ENCODE data around the gene TREML2. TPM values are rescaled to one million over a fixed set of nuclear protein-coding genes. Genes with fewer than 3 reads are reported as not detected.
A peak's percentile ranks its signal among the peaks of the same experiment; 100 is the strongest.

TREML2 gene
- total RNA-seq, 4 donors from 2014 or later: 0.06 TPM; not detected in 3

DNA sequence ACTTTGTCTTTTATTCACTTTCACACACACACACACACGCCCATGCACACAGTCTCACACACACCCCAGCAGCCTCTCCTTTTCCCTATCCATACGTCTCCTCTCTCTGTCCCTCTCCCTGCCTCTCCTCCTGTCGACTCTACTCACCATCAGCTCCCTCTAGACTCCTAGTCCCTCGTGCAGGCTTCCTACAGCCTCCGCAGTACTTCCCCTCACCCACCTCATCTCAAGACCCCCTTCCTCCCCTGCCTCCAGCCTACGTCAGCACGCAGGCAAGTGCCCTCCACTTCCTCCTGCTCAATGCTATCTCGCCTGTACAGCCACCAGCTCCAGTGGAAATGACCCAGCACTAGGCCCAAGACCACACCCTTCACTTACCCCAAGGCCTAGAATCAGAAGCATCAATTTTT, 820 bp upstream of the TREML2 start:
- intact Hi-C loops (cut with DNase I; ENCODE audit: low total_unique reads): no loop called here
- TF ChIP-seq, protein P1, sequence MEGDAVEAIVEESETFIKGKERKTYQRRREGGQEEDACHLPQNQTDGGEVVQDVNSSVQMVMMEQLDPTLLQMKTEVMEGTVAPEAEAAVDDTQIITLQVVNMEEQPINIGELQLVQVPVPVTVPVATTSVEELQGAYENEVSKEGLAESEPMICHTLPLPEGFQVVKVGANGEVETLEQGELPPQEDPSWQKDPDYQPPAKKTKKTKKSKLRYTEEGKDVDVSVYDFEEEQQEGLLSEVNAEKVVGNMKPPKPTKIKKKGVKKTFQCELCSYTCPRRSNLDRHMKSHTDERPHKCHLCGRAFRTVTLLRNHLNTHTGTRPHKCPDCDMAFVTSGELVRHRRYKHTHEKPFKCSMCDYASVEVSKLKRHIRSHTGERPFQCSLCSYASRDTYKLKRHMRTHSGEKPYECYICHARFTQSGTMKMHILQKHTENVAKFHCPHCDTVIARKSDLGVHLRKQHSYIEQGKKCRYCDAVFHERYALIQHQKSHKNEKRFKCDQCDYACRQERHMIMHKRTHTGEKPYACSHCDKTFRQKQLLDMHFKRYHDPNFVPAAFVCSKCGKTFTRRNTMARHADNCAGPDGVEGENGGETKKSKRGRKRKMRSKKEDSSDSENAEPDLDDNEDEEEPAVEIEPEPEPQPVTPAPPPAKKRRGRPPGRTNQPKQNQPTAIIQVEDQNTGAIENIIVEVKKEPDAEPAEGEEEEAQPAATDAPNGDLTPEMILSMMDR (IDR thresholded peaks at IDR 0.05): no peak
- TF ChIP-seq POLR2A (IDR thresholded peaks at IDR 0.05): no peak
- H3K4me3 ChIP-seq (ENCODE audit: low read depth, poor library complexity, severe bottlenecking): no peak overlapping the region
- no peak for DNase-seq (ENCODE audit: low spot score in 2 of 2)
- 63 to 64% methylated on average over 8 of the region's 8 CpGs for WGBS, 2 donors

DNA sequence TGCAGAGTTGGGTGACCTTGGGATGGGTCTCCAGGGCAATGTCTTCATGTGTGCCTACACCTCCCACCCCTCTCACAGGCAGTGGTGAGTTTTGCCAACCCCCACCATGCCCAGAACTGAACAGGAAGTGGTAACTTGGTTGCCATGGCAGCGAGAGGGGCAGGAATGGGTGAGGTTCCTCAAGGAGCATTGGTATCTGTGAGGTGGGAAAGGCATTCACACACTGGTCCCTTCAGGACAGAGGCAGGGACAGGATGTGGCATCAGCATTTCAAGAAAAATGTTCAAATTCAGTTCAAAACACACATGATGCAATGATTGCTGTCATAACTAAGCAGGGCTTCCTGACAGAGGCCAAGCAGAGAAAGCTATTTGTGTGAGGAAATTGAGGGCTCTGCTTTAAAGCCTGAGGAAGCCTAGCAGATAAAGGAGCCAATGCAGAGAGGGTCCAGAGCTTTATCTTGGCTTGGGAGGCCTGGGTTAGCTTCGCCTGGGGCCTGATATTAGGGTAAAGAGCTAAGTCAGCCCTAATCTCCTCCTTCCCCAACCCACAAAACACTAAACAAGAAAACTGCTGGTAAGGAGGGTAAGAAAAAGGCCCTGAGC, 551 bp downstream of the TREML2 start:
- peak in 1 of 2 donors; percentile 21 for DNase-seq (ENCODE audit: low spot score in 2 of 2)
- TF ChIP-seq, protein P1 (IDR thresholded peaks at IDR 0.05): no peak
- intact Hi-C loops (cut with DNase I; ENCODE audit: low total_unique reads): no loop called here
- 72 to 89% methylated on average over 2 of the region's 2 CpGs for WGBS, 2 donors
- no peak overlapping the region for H3K4me3 ChIP-seq (ENCODE audit: low read depth, poor library complexity, severe bottlenecking)

DNA sequence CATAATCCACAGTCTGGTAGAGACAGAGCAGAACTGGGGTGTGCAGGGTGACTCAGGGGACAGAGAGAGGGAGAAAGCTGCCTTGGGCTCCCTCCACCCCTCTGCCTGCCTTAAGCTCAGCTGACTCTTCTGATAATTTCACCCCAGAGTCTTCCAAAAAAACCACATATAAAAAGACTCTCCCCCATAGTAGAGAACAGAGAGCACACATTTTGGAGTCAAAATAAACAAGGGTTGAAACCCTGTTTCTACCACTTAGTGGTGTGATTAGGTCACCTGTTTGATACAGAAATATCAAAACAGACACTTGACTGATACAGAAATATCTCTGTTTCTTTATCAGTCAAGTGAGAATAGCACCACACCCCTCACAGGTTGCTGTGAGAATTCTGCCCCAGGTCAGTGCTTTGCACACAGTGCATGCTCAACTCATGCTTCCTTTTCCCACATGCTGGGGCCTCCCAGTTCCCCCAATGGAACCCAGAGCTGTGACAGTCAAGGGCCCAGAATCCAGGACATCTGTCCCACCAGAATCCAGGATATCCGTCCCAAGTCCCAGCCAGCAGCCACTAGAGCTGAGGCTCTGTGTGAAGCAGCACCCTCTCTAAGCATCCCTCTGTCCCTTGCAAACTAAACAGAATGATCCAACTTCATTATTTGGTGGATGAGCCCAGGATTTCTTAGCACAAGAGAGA, 1.2 kb downstream of the TREML2 start:
- DNase-seq (ENCODE audit: low spot score in 2 of 2): no peak
- 71% methylated on average over 1 of the region's 1 CpG for WGBS, 2 donors
- TF ChIP-seq, protein P1 (IDR thresholded peaks at IDR 0.05): no peak
- no peak for TF ChIP-seq POLR2A (IDR thresholded peaks at IDR 0.05)
- no peak overlapping the region for H3K4me3 ChIP-seq (ENCODE audit: low read depth, poor library complexity, severe bottlenecking)
- intact Hi-C loops (cut with DNase I; ENCODE audit: low total_unique reads): no loop called here

DNA sequence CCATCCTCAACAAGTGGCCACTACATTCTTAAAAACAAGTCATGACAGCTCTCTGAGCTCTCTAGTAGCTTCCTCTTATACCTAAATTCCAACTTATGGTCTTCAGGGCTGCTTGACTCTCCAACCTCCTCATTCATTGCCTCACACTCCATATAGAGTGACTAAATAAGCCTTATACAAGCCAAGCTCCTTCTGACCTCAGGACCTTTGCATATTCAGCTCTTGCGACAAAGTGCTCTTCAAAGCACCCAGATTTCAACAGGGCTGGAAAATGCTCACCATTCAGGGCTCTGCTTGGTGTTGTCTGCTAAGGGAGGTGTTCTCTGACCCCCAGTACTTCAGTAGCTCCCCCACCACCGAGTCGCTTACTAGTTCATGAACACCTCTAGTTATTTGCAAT, 3.7 kb downstream of the TREML2 start:
- no peak overlapping the region for H3K4me3 ChIP-seq (ENCODE audit: low read depth, poor library complexity, severe bottlenecking)
- no peak for TF ChIP-seq POLR2A (IDR thresholded peaks at IDR 0.05)
- TF ChIP-seq, protein P1 (IDR thresholded peaks at IDR 0.05): no peak
- WGBS, 2 donors: 93 to 95% methylated on average over 3 of the region's 3 CpGs
- intact Hi-C loops (cut with DNase I; ENCODE audit: low total_unique reads): no loop called here
- no peak for DNase-seq (ENCODE audit: low spot score in 2 of 2)

DNA sequence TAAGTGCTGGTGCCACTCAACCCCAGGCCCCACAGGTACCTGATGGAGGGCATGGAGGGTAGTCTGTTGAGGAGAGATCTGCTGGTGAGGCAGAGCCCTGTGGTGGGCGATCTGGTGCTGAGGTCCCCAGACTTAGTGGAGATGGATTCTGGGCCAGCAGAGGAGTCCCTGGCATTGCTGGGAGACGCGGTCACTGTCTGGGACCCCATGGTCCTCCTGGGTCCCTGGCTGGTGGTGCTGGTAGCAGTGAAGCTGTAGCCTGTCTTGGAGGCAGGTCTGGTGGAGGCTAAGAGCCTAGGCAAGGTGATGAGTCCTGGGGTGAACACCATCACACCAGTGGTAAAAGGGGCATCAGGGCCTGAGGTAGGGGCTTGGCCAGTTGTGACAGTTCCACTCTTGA, 6.6 kb downstream of the TREML2 start:
- no peak for DNase-seq (ENCODE audit: low spot score in 2 of 2)
- 93 to 97% methylated on average over 3 of the region's 3 CpGs for WGBS, 2 donors
- TF ChIP-seq, protein P1 (IDR thresholded peaks at IDR 0.05): no peak
- intact Hi-C loops (cut with DNase I; ENCODE audit: low total_unique reads): no loop called here
- no peak overlapping the region for H3K4me3 ChIP-seq (ENCODE audit: low read depth, poor library complexity, severe bottlenecking)
